HG03097 (cell line): ENCODE results near the gene SERTAD2.
A peak's percentile ranks its signal among the peaks of the same experiment; 100 is the strongest.

Experiments used
- ATAC-seq: cut with Tn5 transposase; IDR thresholded peaks from one replicate; pipeline ENCODE4 v1.9.1; 2021; ENCODE audit not compliant: unreplicated experiment, low FRiP score

Gene SERTAD2, protein sequence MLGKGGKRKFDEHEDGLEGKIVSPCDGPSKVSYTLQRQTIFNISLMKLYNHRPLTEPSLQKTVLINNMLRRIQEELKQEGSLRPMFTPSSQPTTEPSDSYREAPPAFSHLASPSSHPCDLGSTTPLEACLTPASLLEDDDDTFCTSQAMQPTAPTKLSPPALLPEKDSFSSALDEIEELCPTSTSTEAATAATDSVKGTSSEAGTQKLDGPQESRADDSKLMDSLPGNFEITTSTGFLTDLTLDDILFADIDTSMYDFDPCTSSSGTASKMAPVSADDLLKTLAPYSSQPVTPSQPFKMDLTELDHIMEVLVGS

DNA sequence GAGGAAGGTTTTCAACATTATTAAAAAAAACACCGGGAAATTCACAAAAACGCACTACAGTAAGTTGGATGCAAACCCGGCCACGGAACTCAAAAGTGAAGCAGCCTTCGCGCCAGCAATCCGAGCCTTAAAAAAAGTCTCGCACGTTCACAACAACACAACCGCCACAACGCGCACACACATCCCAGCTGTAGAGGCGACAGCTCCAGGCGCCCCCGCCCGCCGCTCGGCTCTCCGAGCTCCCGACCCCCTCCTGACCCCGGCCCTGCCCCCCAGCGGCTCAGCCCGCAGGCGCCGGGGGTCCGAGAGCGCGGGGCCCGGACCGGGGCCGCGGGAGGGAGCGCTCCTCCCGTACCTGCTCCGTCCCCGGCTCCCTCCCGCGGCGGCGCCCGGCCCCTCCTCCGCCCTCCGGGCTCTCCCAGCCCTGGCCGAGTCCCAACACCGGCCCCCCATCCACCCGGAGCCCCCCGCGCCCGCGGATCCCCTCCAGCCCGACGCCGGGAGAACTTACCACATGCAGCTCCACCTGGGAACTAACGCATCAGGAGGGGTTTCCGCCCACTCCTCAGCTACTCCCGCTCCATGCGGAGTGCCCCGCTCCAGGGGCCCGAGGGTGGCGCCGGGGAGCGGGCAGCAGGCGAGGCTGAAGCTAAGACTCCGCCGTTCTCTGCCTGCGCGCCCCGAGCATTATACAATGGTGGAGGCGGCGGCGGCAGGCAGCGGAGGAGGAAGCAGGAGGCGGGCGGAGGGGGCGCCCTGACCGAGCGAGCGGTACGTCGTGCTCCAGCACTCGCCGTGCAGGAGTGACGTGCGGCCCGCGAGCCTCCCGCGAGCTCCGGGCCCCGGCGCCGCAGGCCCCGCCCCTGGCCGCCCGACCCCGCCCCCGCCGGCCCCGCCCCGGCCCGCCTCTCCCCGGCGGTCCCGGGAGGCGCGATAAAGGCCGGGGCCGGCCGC, at the start of gene SERTAD2:
SERTAD2 (minus strand) TSS at position 805 of the 954 bp plus-strand sequence. CDS start 17,042 bp downstream, outside the sequence.
- peak; percentile 61 for ATAC-seq

GRCh38 chr2:64700133-64700809, 46.6 kb upstream of the SERTAD2 start:
- no peak for ATAC-seq

GRCh38 chr2:64699712-64700111, 46.0 kb upstream of the SERTAD2 start:
- ATAC-seq, result no peak

- ATAC-seq, result peak; percentile 78
These were observed 45.1 kb upstream of the SERTAD2 start for GRCh38 chr2:64698668-64699444.

GRCh38 chr2:64698177-64698643, 44.5 kb upstream of the SERTAD2 start:
- no peak for ATAC-seq

DNA sequence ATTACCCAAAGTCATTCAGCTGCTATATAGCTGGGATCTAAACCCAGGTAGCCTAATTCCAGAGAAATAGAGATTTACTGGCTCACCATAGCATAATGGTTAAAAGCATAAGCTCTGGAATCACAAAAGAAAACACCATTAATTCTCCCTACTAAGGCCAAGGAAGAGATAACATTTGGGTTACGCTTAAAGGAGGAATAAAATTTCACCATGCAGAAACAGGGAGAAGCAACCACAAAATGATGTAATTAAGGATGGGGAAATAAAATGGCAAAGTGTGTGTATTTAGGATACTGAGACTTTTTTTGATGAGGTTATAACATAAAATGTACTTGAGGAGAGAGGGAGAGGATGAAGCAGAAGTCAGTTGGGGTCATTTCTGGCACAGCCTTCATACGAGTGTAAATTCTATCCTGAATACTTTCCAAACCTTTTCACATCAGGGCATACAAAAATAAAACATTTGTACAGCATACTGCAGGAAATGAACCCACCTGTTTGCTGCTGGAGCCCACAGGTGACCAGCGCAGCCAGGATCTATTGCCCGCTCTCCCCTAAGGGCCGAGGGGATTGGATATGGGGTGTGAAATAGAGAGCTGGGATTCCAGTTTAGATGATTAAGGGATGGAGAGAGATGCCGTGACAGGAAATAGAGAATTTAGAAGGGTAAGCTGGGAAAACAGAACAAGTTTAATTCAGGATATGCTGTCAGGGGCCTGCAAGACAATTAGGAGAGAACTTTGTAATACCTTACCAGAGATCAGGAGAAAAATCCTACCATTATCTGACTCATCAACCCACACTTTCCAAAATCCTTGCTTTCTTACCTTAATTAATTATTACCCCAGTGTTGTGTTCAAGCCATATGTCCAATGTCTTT, 43.8 kb upstream of the SERTAD2 start:
- no peak for ATAC-seq

- no peak for ATAC-seq
These were observed 42.9 kb upstream of the SERTAD2 start for GRCh38 chr2:64696636-64697035.

- ATAC-seq, result no peak
These were observed 42.1 kb upstream of the SERTAD2 start for GRCh38 chr2:64695721-64696261.

GRCh38 chr2:64692401-64692800, 38.7 kb upstream of the SERTAD2 start:
- no peak for ATAC-seq

DNA sequence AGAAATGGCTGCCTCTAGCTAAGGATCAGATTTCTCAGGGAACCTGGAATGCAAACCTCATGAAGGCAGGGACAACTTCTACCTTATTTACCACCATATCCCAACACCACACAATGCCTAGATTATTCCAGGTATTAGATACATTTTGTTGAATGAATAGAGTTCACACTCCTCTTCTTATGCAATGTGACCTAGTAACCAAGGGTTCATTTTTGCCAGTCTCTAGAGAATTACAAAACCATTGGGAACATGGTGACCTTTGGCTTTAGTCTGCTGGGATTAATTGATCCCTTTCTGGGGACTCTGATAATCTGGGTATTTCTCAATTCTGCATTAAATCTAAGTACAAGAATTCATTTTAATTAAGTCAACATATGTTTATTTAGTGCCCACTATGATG, 35.2 kb upstream of the SERTAD2 start:
- no peak for ATAC-seq

DNA sequence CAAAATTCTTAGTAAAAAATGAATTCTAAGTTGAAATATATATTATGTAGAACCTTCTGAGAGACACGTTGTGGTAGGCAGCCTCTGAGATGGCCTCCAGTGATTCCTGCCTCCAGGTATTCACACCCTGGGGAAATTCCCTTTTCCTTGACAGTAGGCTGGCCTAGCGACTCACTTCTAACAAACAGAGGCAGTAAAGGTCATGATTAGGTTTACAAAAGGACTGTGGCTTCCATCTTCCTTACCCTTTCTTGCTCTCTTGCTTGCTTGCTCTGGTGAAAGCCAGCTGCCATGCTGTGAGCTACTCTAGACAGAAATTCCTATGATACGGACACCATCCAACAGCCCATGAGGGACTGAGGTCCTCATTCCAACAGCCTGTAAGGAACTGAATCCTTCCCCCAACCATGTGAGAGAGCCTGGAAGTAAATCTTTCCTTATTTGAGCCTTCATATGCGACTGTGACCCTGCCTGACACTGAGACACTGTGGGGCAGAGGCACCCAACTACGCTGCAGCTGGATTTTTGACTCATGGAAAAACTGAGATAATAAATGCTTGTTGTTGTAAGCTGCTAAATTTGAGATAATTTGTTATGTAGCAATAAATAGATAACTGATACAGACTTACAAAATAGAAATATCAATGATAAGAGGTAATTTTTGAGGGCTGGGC, 32.7 kb upstream of the SERTAD2 start:
- no peak for ATAC-seq

DNA sequence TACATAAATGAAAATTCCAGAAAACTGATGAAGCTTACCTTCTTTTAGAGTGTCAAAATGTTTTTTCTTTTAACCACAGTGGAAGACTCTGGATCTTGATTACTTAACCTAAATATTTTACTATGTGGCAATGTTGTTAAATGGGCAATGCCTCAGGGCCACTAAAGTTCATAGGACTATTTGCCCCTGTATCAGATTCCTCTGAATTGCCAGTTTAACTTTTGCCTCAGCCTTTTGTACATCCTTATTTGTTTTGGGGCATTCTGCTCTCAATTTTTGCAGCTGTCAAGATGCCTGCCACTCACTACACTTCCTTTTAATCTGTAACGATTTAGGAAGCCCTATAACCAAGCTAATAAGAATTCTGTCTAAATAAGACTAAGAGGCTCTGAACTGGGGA, 31.7 kb upstream of the SERTAD2 start:
- ATAC-seq, result no peak

GRCh38 chr2:64683771-64684510, 30.2 kb upstream of the SERTAD2 start:
- ATAC-seq, result no peak

- no peak for ATAC-seq
These were observed 27.8 kb upstream of the SERTAD2 start for GRCh38 chr2:64681479-64681967.

GRCh38 chr2:64679673-64680425, 26.1 kb upstream of the SERTAD2 start:
- ATAC-seq, result no peak

DNA sequence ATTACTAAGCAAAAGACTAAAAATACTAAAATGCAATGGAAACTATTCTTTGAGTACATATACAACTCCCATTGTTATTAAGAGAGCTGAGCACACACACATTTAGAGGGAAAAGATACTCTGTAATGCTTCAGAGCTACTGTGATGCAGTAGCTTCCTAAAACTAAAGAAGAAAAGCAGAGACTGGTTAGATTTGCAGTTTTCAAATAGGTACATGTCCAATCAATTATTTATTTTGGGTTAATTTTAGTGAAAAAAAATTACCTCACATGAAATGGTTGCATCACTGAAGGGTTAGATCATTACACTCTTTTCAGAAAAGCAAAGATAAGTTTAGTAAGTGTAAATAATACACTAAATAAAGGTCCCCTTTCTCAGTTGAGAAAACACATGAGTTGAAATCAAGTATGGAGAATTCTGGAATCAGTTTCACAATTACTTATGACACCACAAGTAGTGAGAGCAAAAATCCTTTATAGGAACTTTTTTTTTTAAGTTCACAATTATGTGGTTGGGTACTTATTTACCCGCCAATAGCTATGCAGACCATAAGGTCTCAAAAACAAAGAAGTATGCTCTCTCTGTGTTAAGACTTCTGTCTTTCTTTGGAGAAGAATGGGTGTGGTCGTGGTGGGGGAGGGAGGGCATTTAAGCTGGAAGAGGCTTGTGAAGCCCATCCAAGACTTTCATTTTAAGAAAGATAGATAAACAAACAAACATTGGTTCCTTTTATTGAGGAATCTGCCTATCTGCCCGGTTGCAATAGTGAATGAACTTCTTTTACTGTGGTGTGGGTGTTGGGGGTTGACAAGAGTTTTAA, 25.3 kb upstream of the SERTAD2 start:
- ATAC-seq, result no peak
